SKM-1 (cell line): ENCODE measurements around the gene TUBG2.
A peak's percentile ranks its signal among the peaks of the same experiment; 100 is the strongest.

Source experiments
- DNase-seq: peaks from one replicate; lab custom pipeline; 2025; ENCODE audit not compliant: unreplicated experiment; lab: John Stamatoyannopoulos, UW

TUBG2 gene

DNA sequence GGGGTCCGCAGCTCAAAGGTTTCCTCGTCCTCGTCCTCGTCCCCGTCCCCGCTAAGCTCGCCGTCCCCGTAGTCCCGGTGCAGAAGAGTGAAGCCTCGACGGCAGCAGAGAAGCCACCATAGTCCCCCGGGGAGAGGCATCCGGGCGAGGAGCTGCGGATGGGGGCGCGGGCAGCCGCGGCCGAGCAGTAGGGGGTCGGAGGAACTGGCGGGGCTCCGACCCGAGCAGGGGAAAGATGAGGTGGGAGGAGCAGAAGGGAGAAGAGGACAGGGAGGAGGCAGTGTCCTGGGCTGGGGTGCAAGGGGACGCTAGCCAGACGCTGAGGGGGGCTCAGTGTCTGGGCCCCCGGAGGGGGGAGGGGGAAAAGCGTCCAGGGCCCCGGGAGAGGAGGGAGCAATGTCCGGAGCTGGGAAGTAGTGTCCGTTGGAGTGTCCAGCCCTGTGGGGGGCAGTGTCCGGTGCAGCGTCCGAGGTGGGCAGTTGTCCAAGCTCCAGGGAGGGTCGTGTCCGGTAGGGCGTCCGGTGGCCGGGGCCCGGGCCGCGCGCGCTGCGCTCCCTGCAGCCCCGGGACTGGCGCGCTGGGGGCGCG, 17.4 kb downstream of the TUBG2 start, which contains the start of gene PLEKHH3:
Gene PLEKHH3 (minus strand): TSS at position 571 of the 588 bp plus-strand sequence. CDS start 431 bp downstream, at position 140.
- DNase-seq, result no peak

DNA sequence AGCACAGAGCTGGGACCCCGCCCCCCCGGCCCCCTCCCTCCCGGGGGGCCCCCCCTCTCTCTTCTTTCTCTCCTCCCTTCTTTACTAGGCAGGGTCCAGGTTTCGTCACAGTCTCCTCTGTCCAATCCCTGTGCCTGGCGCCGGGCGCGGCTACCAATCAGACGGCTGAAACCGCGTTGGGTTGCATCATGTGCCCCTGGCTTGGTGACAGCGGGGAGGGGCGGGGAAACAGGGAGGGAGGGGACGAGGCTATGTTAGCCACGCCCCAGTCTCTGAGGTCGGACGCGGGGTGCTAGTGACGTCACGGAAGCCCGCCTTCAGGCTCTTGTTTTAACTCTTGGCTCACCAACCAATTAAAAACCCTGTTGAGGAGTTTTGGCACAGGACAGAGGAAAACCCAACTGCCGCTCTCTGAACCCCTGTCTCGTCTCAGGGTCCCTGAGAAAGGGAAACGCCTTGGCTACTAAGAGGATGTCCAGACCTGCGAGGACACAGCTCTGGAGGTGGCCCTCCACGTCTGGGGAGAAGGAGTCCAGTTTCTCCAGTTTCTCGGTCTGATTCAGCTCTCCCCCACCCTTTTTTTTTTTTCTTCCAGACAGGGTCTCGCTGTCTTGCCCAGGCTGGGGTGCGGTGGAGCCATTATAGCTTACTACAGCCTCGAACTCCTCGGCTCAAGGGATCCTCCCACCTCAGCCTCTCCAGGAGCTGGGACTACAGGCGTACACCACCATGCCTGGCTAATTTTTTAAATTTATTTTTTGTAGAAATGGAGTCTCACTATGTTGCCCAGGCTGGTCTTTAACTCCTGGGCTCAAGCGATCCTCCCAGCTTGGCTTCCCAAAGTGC, 18.2 kb downstream of the TUBG2 start:
- peak; percentile 98 for DNase-seq

DNA sequence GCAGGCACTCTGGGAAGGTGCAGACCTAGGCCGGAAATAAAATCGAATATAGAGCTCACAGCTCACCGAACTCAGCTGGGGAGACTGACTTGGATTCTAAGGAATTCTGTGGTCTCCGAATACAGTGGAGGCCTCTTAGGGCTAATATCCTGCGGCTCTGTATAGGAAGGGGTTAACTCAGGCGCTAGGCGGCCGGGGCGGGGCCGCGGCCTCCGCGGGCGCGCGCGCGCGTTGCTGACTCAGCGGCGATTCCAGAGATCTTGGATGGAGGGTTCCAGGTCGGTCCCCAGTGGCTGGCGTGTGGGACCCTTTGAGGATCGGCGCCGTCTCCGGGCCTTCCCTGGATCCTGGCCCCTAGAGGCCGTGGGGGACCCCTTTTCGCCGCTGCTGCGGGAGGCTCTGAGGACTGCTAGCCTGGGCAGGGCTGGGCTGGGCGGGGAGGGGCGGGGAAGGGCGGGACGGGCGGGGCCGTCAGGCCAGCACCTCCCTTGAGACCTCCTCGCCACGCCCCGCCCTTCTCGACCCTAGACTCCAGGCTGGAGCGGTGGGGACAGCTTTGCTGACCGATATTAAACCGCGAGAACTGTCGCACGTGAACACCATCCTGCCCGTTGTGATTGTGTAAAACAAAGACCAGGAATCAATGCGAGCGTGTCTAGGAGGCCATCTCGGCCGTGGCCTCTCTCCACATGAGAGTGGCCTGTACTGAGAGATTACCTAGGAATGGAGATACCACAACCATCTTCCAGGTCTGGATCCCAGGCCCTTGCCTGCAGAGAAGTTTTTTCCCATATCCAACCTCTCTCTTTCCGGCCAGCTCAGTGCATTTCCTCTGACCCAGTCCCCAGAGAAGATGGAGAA, 19.1 kb downstream of the TUBG2 start:
- DNase-seq, result peak; percentile 77

DNA sequence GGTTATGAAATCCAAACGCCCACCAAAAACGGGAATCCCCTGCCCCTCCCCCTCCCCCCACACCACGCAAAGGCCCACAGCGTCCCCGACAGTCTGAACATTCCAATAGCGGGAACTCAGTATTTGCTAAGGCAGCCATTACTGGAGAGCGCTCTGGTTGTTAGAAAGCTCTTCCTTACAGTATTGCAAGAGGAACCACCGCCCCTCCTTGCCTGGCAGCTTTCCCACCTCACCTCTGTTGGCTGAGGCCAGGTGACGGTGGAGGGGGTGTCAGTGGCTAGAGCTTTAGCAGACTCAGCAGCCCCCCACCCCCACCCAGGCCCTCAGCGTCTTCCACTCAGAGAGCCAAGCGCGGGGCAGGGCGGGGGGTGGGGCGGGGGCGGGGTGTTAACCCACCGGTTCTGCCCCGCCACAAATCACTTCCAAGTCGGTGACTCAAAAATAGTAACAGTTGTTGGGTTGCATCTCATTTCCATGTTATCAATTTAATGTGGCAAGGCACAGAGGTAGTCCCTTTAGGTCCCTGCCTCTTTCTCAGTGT, 19.9 kb downstream of the TUBG2 start:
- no peak for DNase-seq

DNA sequence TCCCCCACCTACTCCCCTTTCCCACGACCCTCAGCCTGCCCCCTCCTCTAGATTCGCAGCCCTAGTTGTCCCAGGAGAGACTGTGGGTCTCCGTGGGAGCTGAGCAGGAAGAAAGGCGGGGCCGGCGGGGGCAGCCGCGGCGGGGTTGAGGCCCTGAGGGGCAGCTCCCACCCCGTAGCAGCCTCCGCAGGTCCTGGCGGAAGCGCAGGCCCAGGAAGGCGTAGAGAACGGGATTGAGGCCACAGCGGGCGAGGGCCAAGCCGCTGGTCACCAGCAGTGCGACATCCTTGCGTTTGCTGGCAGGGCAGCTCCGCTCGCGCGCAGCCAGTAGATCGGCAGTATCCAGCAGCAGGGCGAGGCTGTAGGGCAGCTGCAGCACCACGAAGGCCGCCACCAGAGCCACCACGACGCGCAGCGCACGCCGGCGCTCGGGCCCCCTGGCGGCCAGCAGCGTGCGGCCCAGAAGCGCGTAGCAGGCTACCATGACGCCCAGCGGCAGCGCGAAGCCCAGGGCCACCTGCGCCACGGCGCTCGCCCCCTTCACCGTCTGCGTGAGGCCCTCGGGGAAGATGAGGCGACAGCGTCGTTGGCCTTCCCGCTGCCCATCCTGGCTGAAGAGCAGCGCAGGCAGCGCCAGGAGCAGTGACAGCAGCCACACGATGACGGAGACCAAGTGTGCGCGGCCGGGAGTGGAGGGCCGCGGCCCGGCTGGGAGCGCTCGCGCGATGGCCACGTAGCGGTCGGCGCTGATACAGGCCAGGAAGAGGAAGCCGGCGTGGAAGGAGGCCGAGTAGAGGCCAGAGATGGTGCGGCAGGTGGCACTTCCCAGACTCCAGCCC, 20.6 kb downstream of the TUBG2 start:
- DNase-seq, result no peak

- DNase-seq, result no peak
Measured at GRCh38 chr17:42680331-42680808, 21.3 kb downstream of the TUBG2 start.

- no peak for DNase-seq
Measured at GRCh38 chr17:42681976-42682721, 23.1 kb downstream of the TUBG2 start, which contains the start of gene CNTNAP1. Gene CNTNAP1 (plus strand): TSS chr17:42682531. CDS start chr17:42682830, 299 bp downstream.

DNA sequence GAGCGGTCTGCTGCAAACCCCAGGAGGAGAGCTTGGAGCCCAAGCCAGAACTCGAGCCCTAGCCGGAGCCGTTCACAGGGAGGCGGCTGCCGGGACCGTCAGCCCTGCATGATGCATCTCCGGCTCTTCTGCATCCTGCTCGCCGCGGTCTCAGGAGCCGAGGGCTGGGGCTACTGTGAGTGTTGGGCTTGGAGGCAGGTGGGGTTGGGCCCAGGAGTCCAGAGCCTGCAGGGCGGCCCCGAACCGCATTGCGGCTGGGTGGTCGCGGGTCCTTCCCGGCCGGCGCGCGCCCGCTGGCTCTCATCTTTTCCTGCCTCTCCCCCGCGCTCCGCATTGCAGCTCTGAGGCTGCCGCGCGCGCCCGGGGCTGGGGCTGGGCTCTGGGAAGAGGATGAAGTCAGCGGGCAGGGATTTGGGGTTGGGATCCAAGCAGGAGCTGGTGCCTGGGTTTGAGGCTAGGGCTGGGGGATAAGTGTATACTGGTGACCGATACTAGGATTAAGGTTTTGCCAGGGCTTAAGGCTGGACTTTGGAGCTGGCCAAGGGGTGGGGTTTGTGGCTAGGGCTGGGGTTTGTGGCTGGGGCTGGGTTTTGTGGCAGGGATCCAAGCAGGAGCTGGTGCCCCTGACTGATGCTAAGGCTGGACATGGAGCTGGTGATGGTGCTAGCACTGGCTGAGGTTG, 23.8 kb downstream of the TUBG2 start:
- DNase-seq, result no peak

DNA sequence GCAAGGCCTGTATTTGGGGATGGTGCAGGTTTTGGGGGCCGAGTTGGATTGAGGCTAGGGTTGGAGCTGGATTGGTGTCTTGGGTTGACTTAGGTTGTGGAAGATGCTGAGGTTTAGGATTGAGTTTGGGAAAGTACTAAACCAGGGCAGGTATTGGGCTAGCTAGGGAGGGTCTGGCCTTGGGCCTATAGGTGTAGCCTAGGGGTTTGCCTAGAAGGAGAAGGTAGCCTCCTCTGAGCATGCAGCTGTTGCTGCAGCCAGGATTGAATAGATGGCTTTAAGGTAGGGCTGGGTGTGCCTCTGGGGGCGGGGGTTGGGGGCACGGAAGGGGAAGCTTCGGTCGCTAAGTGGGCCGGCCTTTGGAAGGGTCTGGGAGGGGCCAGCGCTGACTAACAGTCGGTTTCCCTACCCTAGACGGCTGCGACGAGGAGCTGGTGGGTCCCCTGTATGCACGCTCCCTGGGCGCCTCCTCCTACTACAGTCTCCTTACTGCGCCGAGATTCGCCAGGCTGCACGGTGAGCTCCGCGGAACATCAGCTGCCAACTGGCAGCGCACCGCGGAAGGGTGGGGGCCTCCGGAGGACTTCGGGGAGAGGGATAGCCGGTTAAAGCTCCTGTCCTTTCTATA, 24.4 kb downstream of the TUBG2 start:
- no peak for DNase-seq

DNA sequence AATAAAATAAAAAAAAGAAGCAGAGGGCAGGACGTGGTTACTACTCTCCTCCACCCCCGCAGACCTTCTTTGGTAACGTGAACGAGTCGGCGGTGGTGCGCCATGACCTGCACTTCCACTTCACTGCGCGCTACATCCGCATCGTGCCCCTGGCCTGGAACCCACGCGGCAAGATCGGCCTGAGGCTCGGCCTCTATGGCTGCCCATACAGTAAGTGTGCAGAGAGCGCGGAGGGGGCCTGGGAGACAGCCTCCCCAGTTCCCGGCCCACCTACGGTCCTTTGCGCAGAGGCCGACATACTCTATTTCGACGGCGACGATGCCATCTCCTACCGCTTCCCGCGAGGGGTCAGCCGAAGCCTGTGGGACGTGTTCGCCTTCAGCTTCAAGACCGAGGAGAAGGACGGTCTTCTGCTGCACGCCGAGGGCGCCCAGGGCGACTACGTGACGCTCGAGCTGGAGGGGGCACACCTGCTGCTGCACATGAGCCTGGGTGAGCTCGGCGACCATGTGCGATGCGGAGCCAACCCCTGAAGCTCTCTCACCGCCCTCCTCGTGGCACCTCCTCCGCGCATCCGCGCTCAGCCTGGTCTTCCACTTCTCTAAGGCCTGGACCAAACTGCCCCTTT, 26.0 kb downstream of the TUBG2 start:
- no peak for DNase-seq

DNA sequence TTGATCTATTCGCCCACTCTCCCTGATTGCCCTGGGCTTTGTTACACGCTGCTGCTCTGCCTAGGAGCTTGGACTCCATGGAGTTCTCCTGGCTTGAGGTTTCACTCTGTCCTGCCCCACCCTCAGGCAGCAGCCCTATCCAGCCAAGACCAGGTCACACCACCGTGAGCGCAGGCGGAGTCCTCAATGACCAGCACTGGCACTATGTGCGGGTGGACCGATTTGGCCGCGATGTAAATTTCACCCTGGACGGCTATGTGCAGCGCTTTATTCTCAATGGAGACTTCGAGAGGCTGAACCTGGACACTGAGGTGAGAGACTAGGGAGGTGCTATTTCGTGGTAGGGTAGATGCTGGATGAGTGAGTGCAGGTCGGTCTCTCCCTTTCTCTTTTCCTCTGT, 26.7 kb downstream of the TUBG2 start:
- DNase-seq, result no peak

GRCh38 chr17:42686520-42687128, 27.5 kb downstream of the TUBG2 start:
- no peak for DNase-seq

GRCh38 chr17:42687707-42688320, 28.7 kb downstream of the TUBG2 start:
- DNase-seq, result no peak

GRCh38 chr17:42690596-42690995, 31.5 kb downstream of the TUBG2 start:
- no peak for DNase-seq

DNA sequence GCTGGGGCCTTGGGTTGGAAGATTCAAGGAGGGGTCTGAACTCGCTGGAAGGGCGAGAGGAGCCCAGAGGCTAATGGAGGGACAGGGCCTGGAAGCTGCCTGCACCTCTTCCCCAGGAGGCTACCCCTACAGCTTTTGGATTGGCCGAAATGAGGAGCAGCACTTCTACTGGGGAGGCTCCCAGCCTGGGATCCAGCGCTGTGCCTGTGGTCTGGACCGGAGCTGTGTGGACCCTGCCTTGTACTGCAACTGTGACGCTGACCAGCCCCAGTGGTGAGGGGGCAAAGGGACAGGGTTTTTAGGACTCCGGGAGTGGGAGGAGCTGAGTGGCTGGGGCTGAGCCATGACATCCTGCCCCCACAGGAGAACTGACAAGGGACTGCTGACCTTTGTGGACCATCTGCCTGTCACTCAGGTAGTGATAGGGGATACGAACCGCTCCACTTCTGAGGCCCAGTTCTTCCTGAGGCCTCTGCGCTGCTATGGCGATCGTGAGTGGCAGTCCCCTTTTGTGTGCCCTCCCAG, 32.0 kb downstream of the TUBG2 start:
- DNase-seq, result no peak

- no peak for DNase-seq
Measured at GRCh38 chr17:42692489-42692888, 33.4 kb downstream of the TUBG2 start.

- no peak for DNase-seq
Measured at GRCh38 chr17:42694524-42694923, 35.4 kb downstream of the TUBG2 start.
